IMR-90 (cell line): Measurements from ENCODE around the gene DYRK1A. TPM values are rescaled to one million over a fixed set of nuclear protein-coding genes. Genes with fewer than 3 reads are reported as not detected.
A peak's percentile ranks its signal among the peaks of the same experiment; 100 is the strongest.

ENCODE experiments used
- ATAC-seq: fragments of 200-7000 bp; cut with Tn5 transposase; 2 replicates; pipeline ENCODE4 v1.9.1; 2020; ENCODE audit warnings: low read depth, mild to moderate bottlenecking, moderate library complexity
- BruUV-seq: library from RNA; stranded (reverse); fragments of 400-500 nt; replicated peaks from 2 replicates; lab custom pipeline; 2021; lab: Mats Ljungman, UMichigan
- CTCF ChIA-PET: fragments of 300-600 bp; formaldehyde crosslinking; extraction: SDS; loops from one replicate; lab custom pipeline; 2021; ENCODE audit warnings: antibody characterized with exemption; lab: Yijun Ruan, JAX
- POLR2A ChIA-PET: fragments of 300-600 bp; sonication (Branson Sonifier 250); formaldehyde crosslinking; loops from one replicate; lab custom pipeline; 2022; ENCODE audit warnings: antibody characterized with exemption; ENCODE audit not compliant: unreplicated experiment; lab: Charles Lee
- DNase-seq: peaks from one replicate; pipeline ENCODE4 v3.0.0; 2013
- H2AFZ ChIP-seq: replicated peaks from 2 replicates; pipeline ENCODE3; 2013; ENCODE audit warnings: low read length, mild to moderate bottlenecking; ENCODE audit not compliant: poor library complexity
- H2AK5ac ChIP-seq: 2 replicates; pipeline ENCODE4 v1.6.1; 2013; ENCODE audit warnings: low read depth, low read length, inconsistent platforms
- H2AK9ac ChIP-seq: replicated peaks from 2 replicates; pipeline ENCODE3; 2013; ENCODE audit warnings: mild to moderate bottlenecking, low read depth, low read length, moderate library complexity; ENCODE audit not compliant: poor library complexity
- H2BK120ac ChIP-seq: 2 replicates; pipeline ENCODE4 v1.6.1; 2013; ENCODE audit warnings: low read depth, low read length, inconsistent platforms
- H2BK15ac ChIP-seq: 3 replicates; pipeline ENCODE4 v1.6.1; 2013; ENCODE audit warnings: low read depth, low read length, inconsistent platforms
- H2BK20ac ChIP-seq: 2 replicates; pipeline ENCODE4 v1.6.1; 2013; ENCODE audit warnings: low read depth, mild to moderate bottlenecking, inconsistent platforms, low read length, moderate library complexity
- H2BK5ac ChIP-seq: 2 replicates; pipeline ENCODE4 v1.6.1; 2013; ENCODE audit warnings: mild to moderate bottlenecking, low read depth, low read length, inconsistent platforms; ENCODE audit not compliant: poor library complexity, severe bottlenecking
- H3K14ac ChIP-seq: replicated peaks from 2 replicates; pipeline ENCODE4 v1.6.1; 2013; ENCODE audit warnings: low read depth, low read length, inconsistent platforms
- H3K18ac ChIP-seq: 2 replicates; pipeline ENCODE4 v1.6.1; 2013; ENCODE audit warnings: low read depth, low read length, control low read depth
- H3K23ac ChIP-seq: 2 replicates; pipeline ENCODE4 v1.6.1; 2013; ENCODE audit warnings: low read depth, low read length, inconsistent platforms
- H3K27ac ChIP-seq: 2 replicates; pipeline ENCODE4 v1.5.1; 2013; ENCODE audit warnings: mild to moderate bottlenecking, control low read depth, low read length; ENCODE audit not compliant: insufficient read depth
- H3K27me3 ChIP-seq: 2 replicates; pipeline ENCODE4 v1.6.1; 2013; ENCODE audit warnings: low read length; ENCODE audit not compliant: control insufficient read depth, insufficient read depth
- H3K36me3 ChIP-seq: 2 replicates; pipeline ENCODE4 v1.6.1; 2013; ENCODE audit warnings: low read length, mixed read lengths; ENCODE audit not compliant: control insufficient read depth, insufficient read depth
- H3K4ac ChIP-seq: 2 replicates; pipeline ENCODE4 v1.6.1; 2013; ENCODE audit warnings: low read depth, low read length, inconsistent platforms
- H3K4me1 ChIP-seq: 2 replicates; pipeline ENCODE4 v1.6.1; 2013; ENCODE audit warnings: low read length, mixed read lengths; ENCODE audit not compliant: control insufficient read depth, insufficient read depth
- H3K4me2 ChIP-seq: 2 replicates; pipeline ENCODE4 v1.6.1; 2013; ENCODE audit warnings: low read depth, mild to moderate bottlenecking, control low read depth, low read length, moderate library complexity
- H3K4me3 ChIP-seq: 2 replicates; pipeline ENCODE4 v1.5.1; 2013; ENCODE audit warnings: low read depth, mild to moderate bottlenecking, control low read depth, low read length, moderate library complexity; ENCODE audit not compliant: insufficient read depth
- H3K56ac ChIP-seq: 2 replicates; pipeline ENCODE4 v1.6.1; 2013; ENCODE audit warnings: low read length, inconsistent platforms; ENCODE audit not compliant: insufficient read depth; ENCODE audit errors: extremely low read depth
- H3K79me1 ChIP-seq, 2 experiments: 2 replicates each; pipeline ENCODE4 v1.6.1; 2013; ENCODE audit warnings: low read length in 2 of 2, inconsistent platforms in 1 of 2, low read depth in 1 of 2
- H3K9ac ChIP-seq: 2 replicates; pipeline ENCODE4 v1.6.1; 2013; ENCODE audit warnings: low read depth, low read length, control low read depth
- H3K9me1 ChIP-seq: 2 replicates; pipeline ENCODE4 v1.6.1; 2013; ENCODE audit warnings: low read length, inconsistent platforms; ENCODE audit not compliant: insufficient read depth
- H3K9me3 ChIP-seq: 2 replicates; pipeline ENCODE4 v1.6.1; 2013; ENCODE audit warnings: low read length; ENCODE audit not compliant: control insufficient read depth, insufficient read depth
- H4K20me1 ChIP-seq: 2 replicates; pipeline ENCODE4 v1.6.1; 2013; ENCODE audit warnings: low read length, inconsistent platforms; ENCODE audit not compliant: insufficient read depth
- H4K5ac ChIP-seq: 2 replicates; pipeline ENCODE4 v1.6.1; 2013; ENCODE audit warnings: mild to moderate bottlenecking, low read depth, low read length, control low read depth
- H4K8ac ChIP-seq, 2 experiments: 2 replicates each; pipeline ENCODE4 v1.6.1; 2013; ENCODE audit warnings: low read depth in 2 of 2, low read length in 2 of 2, control low read depth in 1 of 2, inconsistent platforms in 1 of 2
- H4K91ac ChIP-seq: 2 replicates; pipeline ENCODE4 v1.6.1; 2013; ENCODE audit warnings: low read depth, low read length, inconsistent platforms; ENCODE audit not compliant: insufficient read depth
- BHLHE40 ChIP-seq: fragments of 150-350 bp; IDR thresholded peaks from 2 replicates; pipeline ENCODE4 v1.6.1; 2016; ENCODE audit warnings: mild to moderate bottlenecking, low read depth, low read length
- CEBPB ChIP-seq: IDR thresholded peaks from 2 replicates; pipeline ENCODE4 v1.6.1; 2012; ENCODE audit warnings: low read depth, low read length, improper control_type of control experiment
- ELK1 ChIP-seq: fragments of 150-350 bp; IDR thresholded peaks from 2 replicates; pipeline ENCODE4 v1.6.1; 2016; ENCODE audit warnings: low read depth, mild to moderate bottlenecking, low read length, moderate library complexity, borderline replicate concordance
- FOS ChIP-seq: fragments of 150-350 bp; IDR thresholded peaks from 2 replicates; pipeline ENCODE4 v1.6.1; 2016; ENCODE audit warnings: low read depth, low read length
- MAFK ChIP-seq: IDR thresholded peaks from 2 replicates; pipeline ENCODE4 v1.6.1; 2012; ENCODE audit warnings: low read depth, low read length, improper control_type of control experiment
- MAZ ChIP-seq: IDR thresholded peaks from 2 replicates; pipeline ENCODE4 v1.6.1; 2012; ENCODE audit warnings: low read depth, mild to moderate bottlenecking, low read length, improper control_type of control experiment, moderate library complexity, borderline replicate concordance
- MXI1 ChIP-seq: IDR thresholded peaks from 2 replicates; pipeline ENCODE4 v1.6.1; 2012; ENCODE audit warnings: low read depth, mild to moderate bottlenecking, low read length, moderate library complexity, borderline replicate concordance
- NFE2L2 ChIP-seq: fragments of 150-350 bp; IDR thresholded peaks from 2 replicates; pipeline ENCODE4 v1.6.1; 2016; ENCODE audit warnings: low read depth, mild to moderate bottlenecking, low read length
- RAD21 ChIP-seq: IDR thresholded peaks from 2 replicates; pipeline ENCODE4 v1.6.1; 2012; ENCODE audit warnings: low read length, improper control_type of control experiment
- RCOR1 ChIP-seq: IDR thresholded peaks from 2 replicates; pipeline ENCODE4 v1.6.1; 2012; ENCODE audit warnings: mild to moderate bottlenecking, low read length, improper control_type of control experiment; ENCODE audit not compliant: insufficient replicate concordance
- SMC3 ChIP-seq: fragments of 150-350 bp; IDR thresholded peaks from 2 replicates; pipeline ENCODE4 v1.6.1; 2016; ENCODE audit warnings: low read depth, mild to moderate bottlenecking, antibody characterized with exemption, low read length, moderate library complexity
- WGBS, 2 experiments: methylation state at CpG; one replicate each; pipeline versions ENCODE4 v1.1.5 to v1.1.7; 2013; ENCODE audit warnings: missing lambda C conversion rate in 2 of 2; ENCODE audit not compliant: insufficient read length in 1 of 2; ENCODE audit errors: extremely low coverage in 2 of 2; 5-methylcytosine and 5-hydroxymethylcytosine counted together
- dilution Hi-C: fragments of 300-500 bp; cut with HindIII; formaldehyde crosslinking; loops from one replicate; pipeline ENCODE4 v1.14.3; 2018; ENCODE audit warnings: low sequenced_read_pairs; ENCODE audit not compliant: unreplicated experiment
- in situ Hi-C: fragments of 300-500 bp; cut with MboI; formaldehyde crosslinking; loops from 3 replicates; pipeline ENCODE4 v1.14.3; 2019; ENCODE audit warnings: low sequenced_read_pairs, inconsistent platforms, mixed read lengths
- intact Hi-C: fragments of 100-400 bp; cut with micrococcal nuclease; formaldehyde crosslinking; loops from 2 replicates; pipeline ENCODE4 v1.10.0; 2022
- polyA plus RNA-seq, 3 experiments: library from polyadenylated mRNA; depleted of rRNA; stranded (reverse); fragments of >200 nt; gene quantifications; 2 replicates each; pipeline ENCODE4 v1.2.3, GENCODE V29; 2012; ENCODE audit warnings: low replicate concordance in 1 of 3
- total RNA-seq: library from RNA; depleted of rRNA; stranded (reverse); fragments of >200 nt; gene quantifications from 2 replicates; pipeline ENCODE4 v1.2.3, GENCODE V29; 2012

Gene DYRK1A
- total and polyA plus RNA-seq, 2 of the 4 experiments (the other 2 are of a cell fraction): 18.6 to 50.5 TPM

- WGBS, 2 experiments: no CpG with 5 or more reads among the region's 4 CpGs
- H3K4me3 ChIP-seq: no peak overlapping the region
These were observed 83.9 kb downstream of the DYRK1A start for GRCh38 chr21:37450445-37450941.

More at GRCh38 chr21:37450445-37450941, 83.9 kb downstream of the DYRK1A start:
- Histone ChIP-seq H3K18ac (no peak overlapping the region; the same call in 1 of the 2 replicates), H3K27me3 (no peaks in the 10 kb centered on the region), H3K4me1 (peaks cover 16% of the 10 kb centered on the region), H4K5ac (no peak overlapping the region), H3K9ac (no peak overlapping the region), H4K91ac (no peak overlapping the region), H2BK15ac (no peak overlapping the region), H2AK9ac (no peak overlapping the region), H3K23ac (peak overlapping the region; percentile 72; the same call in 1 of the 2 replicates), H4K20me1 (peaks cover 77% of the 10 kb centered on the region), H2BK20ac (no peak overlapping the region), H2BK5ac (peak overlapping the region; percentile 1), H3K9me3 (no peaks in the 10 kb centered on the region), H3K36me3 (no peaks in the 10 kb centered on the region), H4K8ac (no peak overlapping the region), H3K56ac (no peak overlapping the region), H2AFZ (no peak overlapping the region), H3K27ac (no peak overlapping the region), H3K4me2 (peak overlapping the region; percentile 29; the same call in 1 of the 2 replicates), H3K9me1 (peaks cover 43% of the 10 kb centered on the region), H2BK120ac (no peak overlapping the region), H3K79me1 (peaks cover 50 to 86% of the 10 kb centered on the region in 2 experiments), H3K4ac (no peak overlapping the region), H2AK5ac (no peak overlapping the region), H3K14ac (peak overlapping the region; percentile 83)
- ChIA-PET CTCF (no interaction called here), POLR2A (no interaction called here)
- no TSS peak for BruUV-seq
- intact Hi-C loops (loop anchor here (5.0 to 10.0 kb wide), 2 partner anchors 33 to 814 kb away; no protein-coding TSS in a partner anchor), in situ Hi-C loops (loop anchor here (25.0 kb wide), 1 partner anchor 188 kb away; the partner anchor contains the start of gene VPS26C), dilution Hi-C loops (no loop called here)
- peak; percentile 58 for DNase-seq
- TF ChIP-seq FOS (0 out of 2 replicates have a peak, but pooled peaks have one; percentile 31), BHLHE40 (no peak), RCOR1 (no peak), MXI1 (peak; percentile 25; the same call in 1 of the 2 replicates), CEBPB (0 out of 2 replicates have a peak, but pooled peaks have one; percentile 26), RAD21 (no peak), NFE2L2 (no peak), MAFK (peak; percentile 30; the same call in 1 of the 2 replicates), MAZ (no peak), ELK1 (no peak), SMC3 (no peak)
- ATAC-seq: peak; percentile 66
